ENCODE results near the gene ECHS1. TPM values are rescaled to one million over a fixed set of nuclear protein-coding genes. Genes with fewer than 3 reads are reported as not detected.
A peak's percentile ranks its signal among the peaks of the same experiment; 100 is the strongest.

Gene ECHS1
- total and polyA plus RNA-seq, 2 donors (not counting 3 experiments of a cell fraction or from before 2014, with no cell fraction given): 46.2 to 108 TPM

DNA sequence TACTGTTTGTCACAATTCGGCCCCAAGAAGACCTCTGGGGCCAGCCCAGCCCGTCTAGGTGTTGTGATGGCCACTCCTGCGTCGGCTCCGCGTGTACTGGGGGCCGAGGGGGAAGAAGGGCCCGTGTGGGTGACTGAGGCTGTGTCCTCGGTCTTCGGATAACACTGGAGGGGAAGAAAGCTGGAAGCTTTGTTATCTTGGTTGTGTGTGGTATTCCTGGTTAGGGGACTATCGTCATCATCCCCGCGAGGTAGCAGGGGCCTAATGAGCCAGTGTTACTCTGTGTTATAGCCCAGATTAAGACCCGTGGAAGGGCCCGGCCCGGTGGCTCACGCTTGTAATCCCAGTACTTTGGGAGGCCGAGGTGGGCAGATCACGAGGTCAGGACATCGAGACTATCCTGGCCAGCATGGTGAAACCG lies 21.7 kb upstream of the ECHS1 start:
- peak overlapping the region; percentile 46 to 83 (median 69) for H3K4me3 ChIP-seq (replicated peaks in 1 of 3; ENCODE audit: insufficient read depth in 1 of 3, low read depth in 1 of 3, low read length in 3 of 3)
- H3K27ac ChIP-seq (ENCODE audit: insufficient read depth, low read depth, low read length): peak overlapping the region; percentile 12
- TSS peak; percentile 55 for BruUV-seq (replicated peaks)
- H3K4me1 ChIP-seq (ENCODE audit: control insufficient read depth, extremely low read depth, insufficient read depth, low read length): peaks cover 9% of the 10 kb centered on the region
- ChIA-PET CTCF (no interaction called here), POLR2A (no interaction called here)
- peak overlapping the region; percentile 76 for H3K9ac ChIP-seq (replicated peaks; ENCODE audit: extremely low read depth, insufficient read depth, low read length)
- dilution Hi-C loops (cut with MboI; ENCODE audit: extremely low pct_ligation_motif_present, low sequenced_read_pairs): no loop called here
- H3K9me3 ChIP-seq (replicated peaks; ENCODE audit: control insufficient read depth, insufficient read depth, low read length): no peaks in the 10 kb centered on the region
- H3K27me3 ChIP-seq (ENCODE audit: control insufficient read depth in 2 of 2, insufficient read depth in 2 of 2, low read length in 2 of 2): no peaks in the 10 kb centered on the region
- TF ChIP-seq JUN (IDR thresholded peaks at IDR 0.05; ENCODE audit: borderline replicate concordance, insufficient read depth, insufficient read length, low read depth): no peak
- no peak for TF ChIP-seq EZH2 (IDR thresholded peaks at IDR 0.05; ENCODE audit: borderline replicate concordance, low read depth, low read length, severe bottlenecking)
- no peak for TF ChIP-seq POLR2A (IDR thresholded peaks at IDR 0.05; ENCODE audit: low read depth, low read length)
- TF ChIP-seq, protein P1, sequence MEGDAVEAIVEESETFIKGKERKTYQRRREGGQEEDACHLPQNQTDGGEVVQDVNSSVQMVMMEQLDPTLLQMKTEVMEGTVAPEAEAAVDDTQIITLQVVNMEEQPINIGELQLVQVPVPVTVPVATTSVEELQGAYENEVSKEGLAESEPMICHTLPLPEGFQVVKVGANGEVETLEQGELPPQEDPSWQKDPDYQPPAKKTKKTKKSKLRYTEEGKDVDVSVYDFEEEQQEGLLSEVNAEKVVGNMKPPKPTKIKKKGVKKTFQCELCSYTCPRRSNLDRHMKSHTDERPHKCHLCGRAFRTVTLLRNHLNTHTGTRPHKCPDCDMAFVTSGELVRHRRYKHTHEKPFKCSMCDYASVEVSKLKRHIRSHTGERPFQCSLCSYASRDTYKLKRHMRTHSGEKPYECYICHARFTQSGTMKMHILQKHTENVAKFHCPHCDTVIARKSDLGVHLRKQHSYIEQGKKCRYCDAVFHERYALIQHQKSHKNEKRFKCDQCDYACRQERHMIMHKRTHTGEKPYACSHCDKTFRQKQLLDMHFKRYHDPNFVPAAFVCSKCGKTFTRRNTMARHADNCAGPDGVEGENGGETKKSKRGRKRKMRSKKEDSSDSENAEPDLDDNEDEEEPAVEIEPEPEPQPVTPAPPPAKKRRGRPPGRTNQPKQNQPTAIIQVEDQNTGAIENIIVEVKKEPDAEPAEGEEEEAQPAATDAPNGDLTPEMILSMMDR (IDR thresholded peaks at IDR 0.05; ENCODE audit: extremely low read depth in 1 of 2, insufficient read depth in 1 of 2, low read depth in 1 of 2, low read length in 2 of 2): no peak
- TF ChIP-seq MYC (IDR thresholded peaks at IDR 0.05; ENCODE audit: low read depth, low read length): no peak
- TF ChIP-seq GATA2 (IDR thresholded peaks at IDR 0.05; ENCODE audit: insufficient read depth, insufficient read length, low read depth, low read length): no peak
- TF ChIP-seq POLR2AphosphoS5 (IDR thresholded peaks at IDR 0.05; ENCODE audit: insufficient read depth, low read depth, low read length): no peak
- no peak for TF ChIP-seq FOS (IDR thresholded peaks at IDR 0.05; ENCODE audit: borderline replicate concordance, insufficient read depth, low read length)
- TF ChIP-seq, protein P2, sequence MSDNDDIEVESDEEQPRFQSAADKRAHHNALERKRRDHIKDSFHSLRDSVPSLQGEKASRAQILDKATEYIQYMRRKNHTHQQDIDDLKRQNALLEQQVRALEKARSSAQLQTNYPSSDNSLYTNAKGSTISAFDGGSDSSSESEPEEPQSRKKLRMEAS (IDR thresholded peaks at IDR 0.05; ENCODE audit: insufficient read depth, insufficient read length): no peak
- no peaks in the 10 kb centered on the region for H3K9me1 ChIP-seq (replicated peaks; ENCODE audit: control insufficient read depth, extremely low read depth, insufficient read depth, low read length)
- H4K20me1 ChIP-seq (replicated peaks; ENCODE audit: control insufficient read depth, extremely low read depth, insufficient read depth, low read length): no peaks in the 10 kb centered on the region
- FAIRE-seq (no peak), DNase-seq (ENCODE audit: low read depth, low spot score) (no peak)
- H3K4me2 ChIP-seq (ENCODE audit: insufficient read depth, low read length): peak overlapping the region; percentile 69
- H3K79me2 ChIP-seq (ENCODE audit: control insufficient read depth, insufficient read depth, low read length): peaks cover 31% of the 10 kb centered on the region
- no peak overlapping the region for H2AFZ ChIP-seq (ENCODE audit: low read depth, low read length)
- intact Hi-C loops (cut with micrococcal nuclease): loop anchor here (1.0 to 5.0 kb wide), 4 partner anchors 17 to 88 kb away; partner anchors contain the start of genes ECHS1, TUBGCP2 and ZNF511
- peaks cover 6 to 11% of the 10 kb centered on the region in 2 experiments for H3K36me3 ChIP-seq (ENCODE audit: control insufficient read depth in 2 of 2, extremely low read depth in 1 of 2, insufficient read depth in 2 of 2, low read length in 2 of 2)

All from endothelial cell of umbilical vein (primary cell).